Endothelial cell of umbilical vein (primary cell): Measurements from ENCODE around the gene HES2. TPM values are rescaled to one million over a fixed set of nuclear protein-coding genes. Genes with fewer than 3 reads are reported as not detected.

Source experiments
- BruUV-seq: library from RNA; stranded (reverse); fragments of 400-500 nt; replicated peaks from 2 replicates; lab custom pipeline; 2021; lab: Mats Ljungman, UMichigan
- CTCF ChIA-PET: fragments of 300-600, 350-600 bp; sonication (Branson Sonifier 250); formaldehyde crosslinking; loops from one replicate; lab custom pipeline; 2021; ENCODE audit warnings: antibody characterized with exemption, inconsistent platforms; lab: Charles Lee
- POLR2A ChIA-PET: fragments of 300-600, 350-600 bp; sonication (Branson Sonifier 250); formaldehyde crosslinking; loops from one replicate; lab custom pipeline; 2021; ENCODE audit warnings: antibody characterized with exemption, inconsistent platforms; lab: Charles Lee
- DNase-seq: peaks from one replicate; pipeline ENCODE4 v3.0.0-alpha.2; 2011; ENCODE audit warnings: low read depth, low spot score
- FAIRE-seq: peaks from 2 replicates; lab custom pipeline; 2011; peaks lifted over from hg19 to GRCh38; lab: Jason Lieb, UNC
- H2AFZ ChIP-seq: 2 replicates; pipeline ENCODE4 v1.6.0; 2012; ENCODE audit warnings: low read depth, low read length, control low read depth, inconsistent platforms
- H3K27ac ChIP-seq: 2 replicates; pipeline ENCODE4 v1.5.1; 2011; ENCODE audit warnings: low read depth, mild to moderate bottlenecking, control low read depth, low read length, moderate library complexity; ENCODE audit not compliant: insufficient read depth
- H3K27me3 ChIP-seq, 2 experiments: 2 replicates each; pipeline versions ENCODE4 v1.6.0 to v1.6.1; 2011; ENCODE audit warnings: low read length in 2 of 2, mixed read lengths in 1 of 2; ENCODE audit not compliant: control insufficient read depth in 2 of 2, insufficient read depth in 2 of 2
- H3K36me3 ChIP-seq, 2 experiments: 2 replicates in 1 of 2; 3 replicates in 1 of 2; pipeline ENCODE4 v1.5.1; 2011; ENCODE audit warnings: low read length in 2 of 2, mild to moderate bottlenecking in 1 of 2, moderate library complexity in 1 of 2; ENCODE audit not compliant: control insufficient read depth in 2 of 2, insufficient read depth in 2 of 2; ENCODE audit errors: extremely low read depth in 1 of 2
- H3K4me1 ChIP-seq: 3 replicates; pipeline ENCODE4 v1.5.1; 2011; ENCODE audit warnings: mild to moderate bottlenecking, low read length; ENCODE audit not compliant: control insufficient read depth, insufficient read depth; ENCODE audit errors: extremely low read depth
- H3K4me2 ChIP-seq: 2 replicates; pipeline ENCODE4 v1.6.1; 2011; ENCODE audit warnings: low read length, control low read depth, mixed read lengths; ENCODE audit not compliant: insufficient read depth
- H3K4me3 ChIP-seq, 3 experiments: fragments of 200-600 bp in 1 of 3; sonication (generic), shearing (Covaris generic) in 1 of 3; replicated peaks in 1 of 3; 2 replicates each; pipeline ENCODE4 v1.5.1; 2011 to 2016; ENCODE audit warnings: control low read depth in 3 of 3, low read length in 3 of 3, mild to moderate bottlenecking in 2 of 3, inconsistent platforms in 1 of 3, low read depth in 1 of 3, moderate library complexity in 1 of 3; ENCODE audit not compliant: insufficient read depth in 1 of 3
- H3K79me2 ChIP-seq: 2 replicates; pipeline ENCODE4 v1.6.0; 2012; ENCODE audit warnings: low read length, inconsistent platforms; ENCODE audit not compliant: control insufficient read depth, insufficient read depth
- H3K9ac ChIP-seq: replicated peaks from 2 replicates; pipeline ENCODE3; 2011; ENCODE audit warnings: low read length, control low read depth; ENCODE audit not compliant: insufficient read depth; ENCODE audit errors: extremely low read depth
- H3K9me1 ChIP-seq: replicated peaks from 3 replicates; pipeline ENCODE4 v1.6.0; 2011; ENCODE audit warnings: mild to moderate bottlenecking, low read length; ENCODE audit not compliant: control insufficient read depth, insufficient read depth; ENCODE audit errors: extremely low read depth
- H3K9me3 ChIP-seq: replicated peaks from 2 replicates; pipeline ENCODE4 v1.5.1; 2012; ENCODE audit warnings: low read length, inconsistent platforms; ENCODE audit not compliant: control insufficient read depth, insufficient read depth
- H4K20me1 ChIP-seq: replicated peaks from 2 replicates; pipeline ENCODE3; 2011; ENCODE audit warnings: mild to moderate bottlenecking, low read length; ENCODE audit not compliant: control insufficient read depth, insufficient read depth; ENCODE audit errors: extremely low read depth
- CTCF ChIP-seq, 2 donors: IDR thresholded peaks; 1 replicate in 1 of 2; 2 replicates in 1 of 2; pipeline ENCODE4 v1.5.1; 2011; ENCODE audit warnings: low read length in 2 of 2, mild to moderate bottlenecking in 2 of 2, moderate library complexity in 2 of 2, control low read depth in 1 of 2, inconsistent platforms in 1 of 2, low read depth in 1 of 2; ENCODE audit not compliant: insufficient read depth in 1 of 2; ENCODE audit errors: extremely low read depth in 1 of 2
- EZH2 ChIP-seq: IDR thresholded peaks from 2 replicates; pipeline ENCODE4 v1.6.1; 2012; ENCODE audit warnings: borderline replicate concordance, low read depth, mild to moderate bottlenecking, moderate library complexity, low read length, inconsistent platforms; ENCODE audit not compliant: severe bottlenecking
- FOS ChIP-seq: IDR thresholded peaks from 2 replicates; pipeline ENCODE4 v1.6.1; 2011; ENCODE audit warnings: mild to moderate bottlenecking, low read length, moderate library complexity, borderline replicate concordance; ENCODE audit not compliant: insufficient read depth
- GATA2 ChIP-seq: IDR thresholded peaks from 2 replicates; pipeline ENCODE4 v1.7.0; 2011; ENCODE audit warnings: low read depth, mild to moderate bottlenecking, moderate library complexity, mixed read lengths, low read length; ENCODE audit not compliant: insufficient read length, insufficient read depth
- JUN ChIP-seq: IDR thresholded peaks from 2 replicates; pipeline ENCODE4 v1.6.1; 2011; ENCODE audit warnings: borderline replicate concordance, low read depth; ENCODE audit not compliant: insufficient read length, insufficient read depth
- MYC ChIP-seq: IDR thresholded peaks from one replicate; pipeline ENCODE4 v1.6.1; 2011; ENCODE audit warnings: mild to moderate bottlenecking, low read depth, low read length
- POLR2A ChIP-seq: IDR thresholded peaks from 2 replicates; pipeline ENCODE4 v1.6.1; 2012; ENCODE audit warnings: low read depth, mild to moderate bottlenecking, control low read depth, low read length
- POLR2AphosphoS5 ChIP-seq: IDR thresholded peaks from 2 replicates; pipeline ENCODE4 v1.6.1; 2012; ENCODE audit warnings: low read depth, mild to moderate bottlenecking, control low read depth, low read length, moderate library complexity; ENCODE audit not compliant: insufficient read depth
- dilution Hi-C: fragments of 300-500 bp; cut with MboI; formaldehyde crosslinking; loops from one replicate; pipeline ENCODE4 v1.15.0; 2019; ENCODE audit warnings: low sequenced_read_pairs; ENCODE audit not compliant: extremely low pct_ligation_motif_present
- intact Hi-C: fragments of 100-400 bp; cut with micrococcal nuclease; formaldehyde crosslinking; loops from one replicate; pipeline ENCODE4 v1.10.0; 2022
- polyA plus RNA-seq, 4 experiments: library from polyadenylated mRNA; depleted of rRNA in 3 of 4; stranded (reverse) in 3 of 4; unstranded in 1 of 4; fragments of >200 nt; gene quantifications; 2 replicates each; pipeline versions ENCODE4 v1.2.1 to v1.2.3, GENCODE V29; 2011 to 2012; ENCODE audit warnings: missing spikeins in 1 of 4
- total RNA-seq: library from RNA; stranded (reverse); gene quantifications from 2 replicates; pipeline ENCODE4 v1.2.3, GENCODE V29; 2021
- TF ChIP-seq, protein P1 (sequence below): IDR thresholded peaks from 2 replicates; pipeline ENCODE4 v1.6.1; 2011; ENCODE audit not compliant: insufficient read depth, insufficient read length

The HES2 gene
- total and polyA plus RNA-seq, 2 donors (not counting 3 experiments of a cell fraction or from before 2014, with no cell fraction given), result 3.6 to 9.4 TPM

DNA sequence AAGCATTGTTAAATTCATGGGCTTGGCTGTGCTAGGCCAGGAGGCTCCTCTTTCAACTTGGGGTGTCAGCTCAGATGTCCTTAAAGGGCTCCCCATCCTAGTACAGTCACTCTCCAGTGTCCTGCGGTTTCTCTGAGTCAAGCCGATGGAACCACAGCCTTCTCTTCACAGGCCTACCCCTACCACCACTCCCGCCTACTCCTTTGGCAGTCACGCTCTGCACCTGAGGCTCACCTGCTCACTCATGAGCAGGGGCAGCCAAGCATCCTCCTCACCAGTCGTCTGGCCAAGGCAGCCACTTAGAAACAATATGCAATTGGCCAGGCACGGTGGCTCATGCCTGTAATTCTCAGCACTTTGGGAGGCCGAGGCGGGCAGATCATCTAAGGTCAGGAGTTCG is 29.7 kb downstream of the HES2 start:
- Histone ChIP-seq H4K20me1 (no peaks in the 10 kb centered on the region), H3K9ac (no peak overlapping the region), H2AFZ (no peak overlapping the region), H3K4me3 (no peak overlapping the region), H3K79me2 (peaks cover 24% of the 10 kb centered on the region), H3K36me3 (no peaks in the 10 kb centered on the region), H3K9me3 (no peaks in the 10 kb centered on the region), H3K4me1 (peaks cover 28% of the 10 kb centered on the region), H3K27ac (no peak overlapping the region), H3K27me3 (no peaks in the 10 kb centered on the region), H3K4me2 (no peak overlapping the region), H3K9me1 (no peaks in the 10 kb centered on the region)
- FAIRE-seq, result no peak
- POLR2A ChIA-PET, result no interaction called here
- CTCF ChIA-PET, result interaction anchor here (20.3 kb wide), 1 partner anchor 29 kb away, joined by 237 read pairs; no protein-coding TSS in a partner anchor
- TF ChIP-seq POLR2A (no peak), POLR2AphosphoS5 (no peak), CTCF (IDR thresholded peaks at IDR 0.05; ENCODE audit: extremely low read depth in 1 of 2, insufficient read depth in 1 of 2, low read depth in 1 of 2, low read length in 2 of 2) (no peak), MYC (no peak), GATA2 (no peak), JUN (no peak), EZH2 (no peak), FOS (no peak)
- TF ChIP-seq, protein P1, sequence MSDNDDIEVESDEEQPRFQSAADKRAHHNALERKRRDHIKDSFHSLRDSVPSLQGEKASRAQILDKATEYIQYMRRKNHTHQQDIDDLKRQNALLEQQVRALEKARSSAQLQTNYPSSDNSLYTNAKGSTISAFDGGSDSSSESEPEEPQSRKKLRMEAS, result no peak
- intact Hi-C loops, result no loop called here
- dilution Hi-C loops, result no loop called here
- no peak for DNase-seq
- no TSS peak for BruUV-seq
